Coronary artery (tissue), 2 donors: ENCODE measurements around the gene BCL7C.

ENCODE experiments used
- DNase-seq: peaks from one replicate; pipeline ENCODE4 v3.0.0-alpha.2; 2017; ENCODE audit warnings: low spot score
- H3K27ac ChIP-seq, 2 donors: fragments of 200-600 bp; sonication (generic); one replicate each; pipeline ENCODE4 v1.5.1; 2016 to 2019
- H3K4me3 ChIP-seq: fragments of 200-600 bp; sonication (generic); 2 replicates; pipeline ENCODE4 v1.5.1; 2016; ENCODE audit warnings: mild to moderate bottlenecking, moderate library complexity
- CTCF ChIP-seq: fragments of 200-600 bp; sonication (generic); IDR thresholded peaks from one replicate; pipeline ENCODE4 v1.5.1; 2019; ENCODE audit warnings: antibody characterized with exemption

BCL7C gene

GRCh38 chr16:30907064-30907463 is 13.2 kb upstream of the BCL7C start:
- H3K27ac ChIP-seq, result no peak overlapping the region
- DNase-seq, result no peak
- TF ChIP-seq CTCF, result no peak
- H3K4me3 ChIP-seq, result no peak overlapping the region

GRCh38 chr16:30904114-30904780 is 10.4 kb upstream of the BCL7C start:
- no peak overlapping the region for H3K4me3 ChIP-seq
- TF ChIP-seq CTCF, result no peak
- no peak for DNase-seq
- peak overlapping the region in 1 of 2 donors; percentile 65 for H3K27ac ChIP-seq

- Histone ChIP-seq H3K4me3 (no peak overlapping the region), H3K27ac (peak overlapping the region in 1 of 2 donors; percentile 65)
- no peak for DNase-seq
- no peak for TF ChIP-seq CTCF
These were observed 9.7 kb upstream of the BCL7C start for GRCh38 chr16:30903596-30903995.

GRCh38 chr16:30903002-30903401 is 9.1 kb upstream of the BCL7C start:
- no peak for DNase-seq
- H3K27ac ChIP-seq, result peak overlapping the region; percentile 75 to 94
- TF ChIP-seq CTCF, result no peak
- no peak overlapping the region for H3K4me3 ChIP-seq

- Histone ChIP-seq H3K4me3 (peak overlapping the region; percentile 72), H3K27ac (peak overlapping the region; percentile 75 to 94)
- no peak for DNase-seq
- no peak for TF ChIP-seq CTCF
These were observed 8.4 kb upstream of the BCL7C start for GRCh38 chr16:30902029-30902972.

- TF ChIP-seq CTCF, result no peak
- Histone ChIP-seq H3K27ac (peak overlapping the region; percentile 63 to 94), H3K4me3 (peak overlapping the region; percentile 72)
- no peak for DNase-seq
These were observed 7.5 kb upstream of the BCL7C start for GRCh38 chr16:30901201-30902028.
